HCT116 (cell line): ENCODE measurements around the gene ARFGEF3. TPM values are rescaled to one million over a fixed set of nuclear protein-coding genes. Genes with fewer than 3 reads are reported as not detected.

Experiments used
- ATAC-seq: fragments of 200-7000 bp; cut with Tn5 transposase; 2 replicates; pipeline ENCODE4 v1.9.1; 2020; ENCODE audit warnings: mild to moderate bottlenecking, moderate library complexity
- BruUV-seq: library from RNA; stranded (reverse); fragments of 400-500 nt; replicated peaks from 2 replicates; lab custom pipeline; 2021; lab: Mats Ljungman, UMichigan
- CTCF ChIA-PET: fragments of 300-600 bp; sonication (Branson Sonifier 250); formaldehyde crosslinking; loops from one replicate; lab custom pipeline; 2021; ENCODE audit warnings: antibody characterized with exemption; lab: Charles Lee
- POLR2A ChIA-PET: fragments of 300-600, 350-600 bp; sonication (Branson Sonifier 250); formaldehyde crosslinking; loops from one replicate; lab custom pipeline; 2021; ENCODE audit warnings: antibody characterized with exemption; lab: Charles Lee
- RAD21 ChIA-PET, 2 experiments: fragments of 300-600 bp; sonication (Branson Sonifier 250); formaldehyde crosslinking; loops; one replicate each; lab custom pipeline; 2023; ENCODE audit warnings: low total read pairs in 2 of 2; ENCODE audit not compliant: uncharacterized antibody in 2 of 2, unreplicated experiment in 2 of 2, low non-redundant PET in 1 of 2; lab: Charles Lee
- DNase-seq: peaks from one replicate; pipeline ENCODE4 v3.0.0-alpha.2; 2010; ENCODE audit warnings: low read depth, low spot score
- H2AFZ ChIP-seq: fragments of 200-600 bp; shearing (Covaris generic), sonication (generic); 2 replicates; pipeline ENCODE4 v1.6.1; 2017; ENCODE audit warnings: low read depth, mixed run types, mixed read lengths, antibody characterized with exemption, low read length; ENCODE audit not compliant: poor library complexity, severe bottlenecking
- H3K27ac ChIP-seq: 2 replicates; pipeline ENCODE4 v1.5.1; 2012; ENCODE audit warnings: low read depth, low read length
- H3K27me3 ChIP-seq: fragments of 200-600 bp; sonication (generic); 2 replicates; pipeline ENCODE4 v1.6.1; 2016; ENCODE audit warnings: mixed run types, low read length, mixed read lengths; ENCODE audit not compliant: insufficient read depth
- H3K36me3 ChIP-seq, 2 experiments: fragments of 200-500 bp in 1 of 2; fragments of 200-600 bp in 1 of 2; sonication (Bioruptor generic) in 1 of 2; sonication (generic) in 1 of 2; 2 replicates each; pipeline versions ENCODE4 v1.5.1 to v1.6.1; 2014 to 2016; ENCODE audit warnings: low read length in 2 of 2, inconsistent platforms in 1 of 2, mixed read lengths in 1 of 2, mixed run types in 1 of 2; ENCODE audit not compliant: insufficient read depth in 2 of 2, control insufficient read depth in 1 of 2
- H3K4me1 ChIP-seq, 2 experiments: fragments of 200-600 bp in 1 of 2; sonication (generic) in 1 of 2; 2 replicates each; pipeline versions ENCODE4 v1.5.1 to v1.6.1; 2012 to 2017; ENCODE audit warnings: low read length in 2 of 2, inconsistent platforms in 1 of 2, mild to moderate bottlenecking in 1 of 2, mixed read lengths in 1 of 2, mixed run types in 1 of 2, moderate library complexity in 1 of 2; ENCODE audit not compliant: insufficient read depth in 2 of 2, control insufficient read depth in 1 of 2
- H3K4me2 ChIP-seq: fragments of 200-600 bp; sonication (generic); 2 replicates; pipeline ENCODE4 v1.6.1; 2017; ENCODE audit warnings: mixed run types, low read length, mixed read lengths
- H3K4me3 ChIP-seq, 2 experiments: fragments of 200-600 bp in 1 of 2; sonication (generic) in 1 of 2; replicated peaks in 1 of 2; 2 replicates each; pipeline ENCODE4 v1.5.1; 2011 to 2016; ENCODE audit warnings: low read length in 2 of 2, control low read depth in 1 of 2, low read depth in 1 of 2, mild to moderate bottlenecking in 1 of 2, mixed read lengths in 1 of 2, mixed run types in 1 of 2
- H3K79me2 ChIP-seq: fragments of 200-600 bp; sonication (generic); 2 replicates; pipeline ENCODE4 v1.6.1; 2017; ENCODE audit warnings: mild to moderate bottlenecking, mixed run types, low read length, moderate library complexity, mixed read lengths; ENCODE audit not compliant: insufficient read depth
- H3K9ac ChIP-seq: fragments of 200-600 bp; sonication (generic); 2 replicates; pipeline ENCODE4 v1.6.1; 2016; ENCODE audit warnings: low read length, mixed read lengths
- H3K9me2 ChIP-seq: fragments of 200-600 bp; sonication (generic), shearing (Covaris generic); 2 replicates; pipeline ENCODE4 v1.6.1; 2017; ENCODE audit warnings: mixed run types, mild to moderate bottlenecking, moderate library complexity; ENCODE audit not compliant: insufficient read depth
- H3K9me3 ChIP-seq, 2 experiments: fragments of 200-500 bp in 1 of 2; fragments of 200-600 bp in 1 of 2; sonication (Bioruptor generic) in 1 of 2; sonication (generic) in 1 of 2; 2 replicates each; pipeline ENCODE4 v1.6.1; 2014 to 2017; ENCODE audit warnings: low read length in 2 of 2, mixed read lengths in 2 of 2, inconsistent platforms in 1 of 2, low read depth in 1 of 2, mild to moderate bottlenecking in 1 of 2, mixed run types in 1 of 2, moderate library complexity in 1 of 2; ENCODE audit not compliant: control insufficient read depth in 1 of 2, insufficient read depth in 1 of 2
- H4K20me1 ChIP-seq: fragments of 200-600 bp; sonication (generic), shearing (Covaris generic); 2 replicates; pipeline ENCODE4 v1.6.1; 2017; ENCODE audit warnings: mixed run types, mild to moderate bottlenecking, moderate library complexity; ENCODE audit not compliant: insufficient read depth
- CBX3 ChIP-seq: IDR thresholded peaks from 2 replicates; pipeline ENCODE4 v1.6.1; 2012; ENCODE audit warnings: low read depth
- CTCF ChIP-seq, 3 experiments: fragments of 200-600 bp in 1 of 3; sonication (generic) in 1 of 3; IDR thresholded peaks in 2 of 3; conservative IDR thresholded peaks in 1 of 3; 2 replicates each; pipeline ENCODE4 v1.5.1; 2012 to 2017; ENCODE audit warnings: low read depth in 2 of 3, low read length in 2 of 3, antibody characterized with exemption in 1 of 3, borderline replicate concordance in 1 of 3, control low read depth in 1 of 3, mild to moderate bottlenecking in 1 of 3, mixed read lengths in 1 of 3, mixed run types in 1 of 3, moderate library complexity in 1 of 3; ENCODE audit not compliant: insufficient read depth in 1 of 3
- EGR1 ChIP-seq: IDR thresholded peaks from 2 replicates; pipeline ENCODE4 v1.6.1; 2012; ENCODE audit warnings: low read depth
- ELF1 ChIP-seq: IDR thresholded peaks from 2 replicates; pipeline ENCODE4 v1.6.1; 2012; ENCODE audit warnings: low read depth, borderline replicate concordance
- EZH2phosphoT487 ChIP-seq: fragments of 200-600 bp; IDR thresholded peaks from 2 replicates; pipeline ENCODE4 v1.6.1; 2018; ENCODE audit warnings: antibody characterized with exemption, borderline replicate concordance
- POLR2A ChIP-seq: IDR thresholded peaks from 2 replicates; pipeline ENCODE4 v1.7.0; 2011; ENCODE audit warnings: borderline replicate concordance; ENCODE audit not compliant: insufficient read depth, insufficient read length; ENCODE audit errors: extremely low read depth
- POLR2AphosphoS5 ChIP-seq: IDR thresholded peaks from 2 replicates; pipeline ENCODE4 v1.6.1; 2011; ENCODE audit warnings: mild to moderate bottlenecking, low read depth, low read length, moderate library complexity
- REST ChIP-seq: IDR thresholded peaks from 2 replicates; pipeline ENCODE4 v1.6.1; 2012; ENCODE audit warnings: low read depth
- SRF ChIP-seq: IDR thresholded peaks from 2 replicates; pipeline ENCODE4 v1.6.1; 2012; ENCODE audit warnings: low read depth
- TCF7L2 ChIP-seq: IDR thresholded peaks from 2 replicates; pipeline ENCODE4 v1.7.0; 2011; ENCODE audit warnings: borderline replicate concordance, inconsistent platforms; ENCODE audit not compliant: insufficient read depth, insufficient read length; ENCODE audit errors: extremely low read depth
- YY1 ChIP-seq: IDR thresholded peaks from 2 replicates; pipeline ENCODE4 v1.6.1; 2011; ENCODE audit warnings: low read length, low read depth, moderate library complexity, mild to moderate bottlenecking; ENCODE audit not compliant: insufficient replicate concordance; ENCODE audit errors: extremely low read depth
- ZFX ChIP-seq: fragments of 450-650 bp; IDR thresholded peaks from 2 replicates; pipeline ENCODE4 v1.6.1; 2017
- ZNF274 ChIP-seq: fragments of 200-500 bp; sonication (Bioruptor generic); IDR thresholded peaks from 2 replicates; pipeline ENCODE4 v1.6.1; 2014; ENCODE audit warnings: mild to moderate bottlenecking, low read depth, low read length, inconsistent platforms
- intact Hi-C: fragments of 100-400 bp; cut with micrococcal nuclease; formaldehyde crosslinking; loops from 2 replicates; pipeline ENCODE4 v1.10.0; 2022
- total RNA-seq: library from RNA; stranded (reverse); gene quantifications from one replicate; pipeline ENCODE4 v1.2.1, GENCODE V29; 2021; ENCODE audit not compliant: unreplicated experiment
- TF ChIP-seq, protein P1 (sequence below): IDR thresholded peaks from 2 replicates; pipeline ENCODE4 v1.6.1; 2012

ARFGEF3 gene
- total RNA-seq, 1 experiment from 2014 or later = 3.8 TPM

DNA sequence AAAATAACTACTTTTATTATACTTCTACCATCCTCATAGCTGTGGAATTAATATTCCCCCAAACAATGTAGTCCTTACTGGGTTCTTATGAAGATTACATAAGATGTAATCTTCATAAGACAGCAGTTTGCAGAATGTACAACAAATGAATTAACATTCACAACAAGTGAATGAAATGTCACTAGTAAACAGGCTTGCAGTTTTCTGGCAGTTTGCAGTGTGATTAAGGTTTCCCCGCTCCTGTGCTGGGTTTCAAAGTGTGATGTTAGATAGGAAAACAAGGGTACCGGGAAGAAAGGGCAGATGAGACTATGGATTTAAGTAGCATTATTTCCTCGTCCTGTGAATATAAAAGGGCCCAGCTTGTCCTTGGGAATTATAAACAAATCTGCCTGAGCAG, 22.5 kb downstream of the ARFGEF3 start:
- no TSS peak for BruUV-seq
- no peaks in the 10 kb centered on the region for H4K20me1 ChIP-seq
- intact Hi-C loops = no loop called here
- H3K4me1 ChIP-seq = no peaks in the 10 kb centered on the region
- ChIA-PET RAD21 (no interaction called here), POLR2A (no interaction called here), CTCF (no interaction called here)
- H3K27ac ChIP-seq = no peak overlapping the region
- H2AFZ ChIP-seq = no peak overlapping the region
- no peak for DNase-seq
- ATAC-seq = no peak
- no peaks in the 10 kb centered on the region for H3K36me3 ChIP-seq
- no peak overlapping the region for H3K4me2 ChIP-seq
- no peak overlapping the region for H3K4me3 ChIP-seq
- H3K9me2 ChIP-seq = no peaks in the 10 kb centered on the region
- H3K27me3 ChIP-seq = no peaks in the 10 kb centered on the region
- H3K9me3 ChIP-seq = no peaks in the 10 kb centered on the region
- TF ChIP-seq, protein P1, sequence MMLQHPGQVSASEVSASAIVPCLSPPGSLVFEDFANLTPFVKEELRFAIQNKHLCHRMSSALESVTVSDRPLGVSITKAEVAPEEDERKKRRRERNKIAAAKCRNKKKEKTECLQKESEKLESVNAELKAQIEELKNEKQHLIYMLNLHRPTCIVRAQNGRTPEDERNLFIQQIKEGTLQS = no peak
- TF ChIP-seq ZFX (no peak), YY1 (no peak), EZH2phosphoT487 (no peak), CBX3 (no peak)
- no peak overlapping the region for H3K9ac ChIP-seq
- no peaks in the 10 kb centered on the region for H3K79me2 ChIP-seq

DNA sequence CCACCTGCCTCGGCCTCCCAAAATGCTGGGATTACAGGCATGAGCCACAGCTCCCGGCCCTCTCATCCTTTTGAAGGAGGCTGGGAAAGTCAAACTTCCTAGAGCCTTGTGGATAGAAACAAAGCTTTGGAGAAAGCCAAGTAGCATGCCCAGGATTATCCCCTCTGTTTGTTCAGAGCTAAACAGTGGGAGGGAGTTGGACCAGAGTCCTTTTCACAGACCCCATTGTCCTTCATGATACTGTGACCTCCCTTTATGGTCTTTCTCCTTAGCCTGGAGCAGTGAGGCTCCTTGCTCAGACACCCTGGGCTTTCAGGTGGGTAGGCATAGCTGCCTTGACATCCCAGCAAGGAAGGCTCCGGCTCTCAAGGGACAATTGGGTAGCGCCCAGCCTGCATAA, 25.4 kb downstream of the ARFGEF3 start:
- H3K9me3 ChIP-seq = no peaks in the 10 kb centered on the region
- H4K20me1 ChIP-seq = no peaks in the 10 kb centered on the region
- H3K9me2 ChIP-seq = no peaks in the 10 kb centered on the region
- ChIA-PET CTCF (no interaction called here), RAD21 (no interaction called here), POLR2A (no interaction called here)
- no peak for TF ChIP-seq POLR2A
- TF ChIP-seq EGR1 = no peak
- TF ChIP-seq ZFX = no peak
- TF ChIP-seq CTCF (IDR thresholded peaks at IDR 0.05 in 2 of 3, conservative IDR thresholded peaks at IDR 0.05 in 1 of 3; ENCODE audit: borderline replicate concordance in 1 of 3, insufficient read depth in 1 of 3, low read depth in 2 of 3, low read length in 2 of 3) = no peak
- TF ChIP-seq SRF = no peak
- no peak for TF ChIP-seq TCF7L2
- TF ChIP-seq ZNF274 = no peak
- no peak for TF ChIP-seq ELF1
- no peak for TF ChIP-seq REST
- TF ChIP-seq EZH2phosphoT487 = no peak
- TF ChIP-seq POLR2AphosphoS5 = no peak
- no TSS peak for BruUV-seq
- no peak for DNase-seq
- H3K27me3 ChIP-seq = no peaks in the 10 kb centered on the region
- H3K4me1 ChIP-seq = no peaks in the 10 kb centered on the region
- intact Hi-C loops = no loop called here
- no peak overlapping the region for H3K27ac ChIP-seq
- ATAC-seq = no peak
- H3K79me2 ChIP-seq = no peaks in the 10 kb centered on the region
- no peak overlapping the region for H3K9ac ChIP-seq
- H3K36me3 ChIP-seq = no peaks in the 10 kb centered on the region
- no peak overlapping the region for H3K4me2 ChIP-seq
- no peak overlapping the region for H2AFZ ChIP-seq
- no peak overlapping the region for H3K4me3 ChIP-seq
